SJCRH30 (cell line): ENCODE data around the gene OPCML. TPM values are rescaled to one million over a fixed set of nuclear protein-coding genes. Genes with fewer than 3 reads are reported as not detected.

Source experiments
- DNase-seq, 2 experiments: peaks; one replicate each; pipeline ENCODE4 v3.0.0-alpha.2; 2015 to 2020
- H3K27ac ChIP-seq: fragments of 250-450 bp; sonication (Bioruptor Pico); 2 replicates; pipeline ENCODE4 v1.5.1; 2020; ENCODE audit warnings: mild to moderate bottlenecking, moderate library complexity
- H3K27me3 ChIP-seq: fragments of 250-450 bp; sonication (Bioruptor Pico); 2 replicates; pipeline ENCODE4 v1.5.1; 2020; ENCODE audit warnings: mild to moderate bottlenecking, moderate library complexity
- H3K36me3 ChIP-seq: fragments of 250-450 bp; sonication (Bioruptor Pico); 2 replicates; pipeline ENCODE4 v1.5.1; 2020; ENCODE audit warnings: mild to moderate bottlenecking, moderate library complexity
- H3K4me1 ChIP-seq: fragments of 250-450 bp; sonication (Bioruptor Pico); 2 replicates; pipeline ENCODE4 v1.5.1; 2020; ENCODE audit warnings: mild to moderate bottlenecking, moderate library complexity
- H3K4me3 ChIP-seq: fragments of 250-450 bp; sonication (Bioruptor Pico); 2 replicates; pipeline ENCODE4 v1.5.1; 2020; ENCODE audit warnings: mild to moderate bottlenecking, moderate library complexity
- H3K9me3 ChIP-seq: fragments of 250-450 bp; sonication (Bioruptor Pico); replicated peaks from 2 replicates; pipeline ENCODE4 v1.5.1; 2020; ENCODE audit warnings: mild to moderate bottlenecking, moderate library complexity
- total RNA-seq: library from RNA; depleted of rRNA; stranded (reverse); fragments of >200 nt; shearing (Covaris generic); gene quantifications from 2 replicates; pipeline ENCODE4 v1.2.3, GENCODE V29; 2014

The OPCML gene
- total RNA-seq, 1 experiment from 2014 or later = not detected

- Histone ChIP-seq H3K9me3 (no peaks in the 10 kb centered on the region), H3K27me3 (no peaks in the 10 kb centered on the region), H3K4me1 (no peaks in the 10 kb centered on the region), H3K4me3 (no peak overlapping the region), H3K36me3 (no peaks in the 10 kb centered on the region), H3K27ac (no peak overlapping the region)
- DNase-seq = no peak
Observed at GRCh38 chr11:132456751-132457328, 1075.5 kb downstream of the OPCML start.

GRCh38 chr11:132455044-132455443 lies 1077.3 kb downstream of the OPCML start:
- H3K9me3 ChIP-seq = no peaks in the 10 kb centered on the region
- H3K4me1 ChIP-seq = no peaks in the 10 kb centered on the region
- no peak overlapping the region for H3K27ac ChIP-seq
- H3K36me3 ChIP-seq = no peaks in the 10 kb centered on the region
- no peaks in the 10 kb centered on the region for H3K27me3 ChIP-seq
- DNase-seq = no peak
- no peak overlapping the region for H3K4me3 ChIP-seq

GRCh38 chr11:132453406-132453805 lies 1078.9 kb downstream of the OPCML start:
- no peak overlapping the region for H3K4me3 ChIP-seq
- H3K27me3 ChIP-seq = no peaks in the 10 kb centered on the region
- no peak for DNase-seq
- no peaks in the 10 kb centered on the region for H3K36me3 ChIP-seq
- no peak overlapping the region for H3K27ac ChIP-seq
- no peaks in the 10 kb centered on the region for H3K9me3 ChIP-seq
- H3K4me1 ChIP-seq = no peaks in the 10 kb centered on the region

GRCh38 chr11:132452616-132453015 lies 1079.7 kb downstream of the OPCML start:
- no peaks in the 10 kb centered on the region for H3K9me3 ChIP-seq
- H3K4me3 ChIP-seq = no peak overlapping the region
- no peaks in the 10 kb centered on the region for H3K4me1 ChIP-seq
- no peaks in the 10 kb centered on the region for H3K27me3 ChIP-seq
- no peaks in the 10 kb centered on the region for H3K36me3 ChIP-seq
- no peak for DNase-seq
- H3K27ac ChIP-seq = no peak overlapping the region

GRCh38 chr11:132451942-132452601 lies 1080.2 kb downstream of the OPCML start:
- H3K27ac ChIP-seq = no peak overlapping the region
- no peaks in the 10 kb centered on the region for H3K36me3 ChIP-seq
- H3K4me1 ChIP-seq = no peaks in the 10 kb centered on the region
- no peak overlapping the region for H3K4me3 ChIP-seq
- H3K9me3 ChIP-seq = no peaks in the 10 kb centered on the region
- no peak for DNase-seq
- no peaks in the 10 kb centered on the region for H3K27me3 ChIP-seq

- Histone ChIP-seq H3K36me3 (no peaks in the 10 kb centered on the region), H3K27me3 (no peaks in the 10 kb centered on the region), H3K4me1 (no peaks in the 10 kb centered on the region), H3K27ac (no peak overlapping the region), H3K9me3 (no peaks in the 10 kb centered on the region), H3K4me3 (no peak overlapping the region)
- DNase-seq = no peak
Observed at GRCh38 chr11:132450631-132451030, 1081.7 kb downstream of the OPCML start.

- Histone ChIP-seq H3K27ac (no peak overlapping the region), H3K27me3 (no peaks in the 10 kb centered on the region), H3K9me3 (no peaks in the 10 kb centered on the region), H3K36me3 (no peaks in the 10 kb centered on the region), H3K4me1 (no peaks in the 10 kb centered on the region), H3K4me3 (no peak overlapping the region)
- DNase-seq = no peak
Observed at GRCh38 chr11:132448334-132448995, 1083.8 kb downstream of the OPCML start.

- no peak for DNase-seq
- Histone ChIP-seq H3K9me3 (no peaks in the 10 kb centered on the region), H3K4me1 (no peaks in the 10 kb centered on the region), H3K27me3 (no peaks in the 10 kb centered on the region), H3K36me3 (no peaks in the 10 kb centered on the region), H3K27ac (no peak overlapping the region), H3K4me3 (no peak overlapping the region)
Observed at GRCh38 chr11:132447761-132448160, 1084.5 kb downstream of the OPCML start.

GRCh38 chr11:132445859-132446291 lies 1086.4 kb downstream of the OPCML start:
- no peak for DNase-seq
- Histone ChIP-seq H3K27ac (no peak overlapping the region), H3K36me3 (no peaks in the 10 kb centered on the region), H3K4me3 (no peak overlapping the region), H3K27me3 (no peaks in the 10 kb centered on the region), H3K9me3 (no peaks in the 10 kb centered on the region), H3K4me1 (no peaks in the 10 kb centered on the region)

- no peak for DNase-seq
- Histone ChIP-seq H3K9me3 (no peaks in the 10 kb centered on the region), H3K27me3 (no peaks in the 10 kb centered on the region), H3K36me3 (no peaks in the 10 kb centered on the region), H3K27ac (no peak overlapping the region), H3K4me3 (no peak overlapping the region), H3K4me1 (no peaks in the 10 kb centered on the region)
Observed at GRCh38 chr11:132444911-132445310, 1087.4 kb downstream of the OPCML start.

GRCh38 chr11:132439711-132440255 lies 1092.5 kb downstream of the OPCML start:
- Histone ChIP-seq H3K27ac (no peak overlapping the region), H3K4me1 (no peaks in the 10 kb centered on the region), H3K4me3 (no peak overlapping the region), H3K27me3 (no peaks in the 10 kb centered on the region), H3K36me3 (no peaks in the 10 kb centered on the region), H3K9me3 (no peaks in the 10 kb centered on the region)
- no peak for DNase-seq

GRCh38 chr11:132438418-132438817 lies 1093.9 kb downstream of the OPCML start:
- no peaks in the 10 kb centered on the region for H3K9me3 ChIP-seq
- DNase-seq = no peak

GRCh38 chr11:132430429-132431062 lies 1101.8 kb downstream of the OPCML start:
- no peaks in the 10 kb centered on the region for H3K36me3 ChIP-seq
- H3K4me3 ChIP-seq = no peak overlapping the region
- H3K27me3 ChIP-seq = no peaks in the 10 kb centered on the region
- H3K27ac ChIP-seq = no peak overlapping the region
- H3K4me1 ChIP-seq = no peaks in the 10 kb centered on the region
- no peaks in the 10 kb centered on the region for H3K9me3 ChIP-seq
- DNase-seq = peak in 1 of 2 experiments; percentile 2

More at GRCh38 chr11:132438418-132438817, 1093.9 kb downstream of the OPCML start:
- Histone ChIP-seq H3K4me1 (no peaks in the 10 kb centered on the region), H3K27me3 (no peaks in the 10 kb centered on the region), H3K36me3 (no peaks in the 10 kb centered on the region), H3K4me3 (no peak overlapping the region), H3K27ac (no peak overlapping the region)

- no peak overlapping the region for H3K27ac ChIP-seq
- no peak for DNase-seq
- H3K27me3 ChIP-seq = no peaks in the 10 kb centered on the region
- no peak overlapping the region for H3K4me3 ChIP-seq
- H3K4me1 ChIP-seq = no peaks in the 10 kb centered on the region
- no peaks in the 10 kb centered on the region for H3K36me3 ChIP-seq
- no peaks in the 10 kb centered on the region for H3K9me3 ChIP-seq
Observed at GRCh38 chr11:132429685-132430084, 1102.6 kb downstream of the OPCML start.

GRCh38 chr11:132427611-132428010 lies 1104.7 kb downstream of the OPCML start:
- no peak for DNase-seq
- H3K27me3 ChIP-seq = no peaks in the 10 kb centered on the region

More at GRCh38 chr11:132427611-132428010, 1104.7 kb downstream of the OPCML start:
- Histone ChIP-seq H3K27ac (no peak overlapping the region), H3K9me3 (no peaks in the 10 kb centered on the region), H3K4me3 (no peak overlapping the region), H3K36me3 (no peaks in the 10 kb centered on the region), H3K4me1 (no peaks in the 10 kb centered on the region)
